Measurements from ENCODE around the gene LSS. TPM values are rescaled to one million over a fixed set of nuclear protein-coding genes. Genes with fewer than 3 reads are reported as not detected.
"Not testable (repeated sequence)": the region's sequence is repeated elsewhere in the genome, so short reads cannot be mapped to it uniquely, and the experiment has no call there.

LSS gene
- total and polyA plus RNA-seq, 3 experiments from 2014 or later: 16.1 to 20.4 (median 19.6) TPM

DNA sequence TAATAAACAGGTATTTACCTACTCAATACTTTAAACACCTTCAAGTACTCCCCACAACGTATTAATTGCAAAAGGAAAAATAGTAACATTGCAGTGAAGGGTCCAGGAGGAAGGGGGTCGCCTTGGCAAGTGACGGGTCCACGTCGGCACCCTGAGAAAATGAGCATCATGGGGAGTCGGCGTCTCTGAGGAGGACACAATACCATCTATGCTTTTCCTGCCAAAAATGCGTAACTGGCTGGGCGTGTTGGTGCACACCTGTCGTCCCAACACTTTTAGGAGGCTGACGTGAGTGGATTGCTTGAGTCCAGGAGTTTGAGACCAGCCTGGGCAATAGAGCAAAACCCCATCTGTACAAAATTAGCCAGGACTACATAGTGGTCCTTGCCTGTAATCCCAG, 80.5 kb downstream of the LSS start:
- no peaks in the 10 kb centered on the region for H3K9me3 ChIP-seq (ENCODE audit: low read length)
- Mint-ChIP-seq H3K27ac (no peak overlapping the region), H3K9me3 (no peaks in the 10 kb centered on the region), H3K36me3 (peaks cover 0 to 1% (median 0%) of the 10 kb centered on the region in 3 donors), H3K27me3 (peaks cover 0 to 2% of the 10 kb centered on the region in 2 donors), H3K4me3 (no peak overlapping the region), H3K4me1 (peaks cover 8 to 9% (median 9%) of the 10 kb centered on the region in 3 donors)
- ChIA-PET CTCF (no interaction called here), POLR2A (no interaction called here)
- DNase-seq: peak in 1 of 5 donors; percentile 19
- no peak overlapping the region for H3K27ac ChIP-seq (ENCODE audit: low read depth, low read length)
- H3K4me1 ChIP-seq (ENCODE audit: insufficient read depth, low read length): no peaks in the 10 kb centered on the region
- H3K36me3 ChIP-seq (ENCODE audit: insufficient read depth, low read length): no peaks in the 10 kb centered on the region
- no peak overlapping the region for H3K4me3 ChIP-seq (ENCODE audit: low read length)
- no peaks in the 10 kb centered on the region for H3K27me3 ChIP-seq (ENCODE audit: insufficient read depth, low read length, poor library complexity, severe bottlenecking)

DNA sequence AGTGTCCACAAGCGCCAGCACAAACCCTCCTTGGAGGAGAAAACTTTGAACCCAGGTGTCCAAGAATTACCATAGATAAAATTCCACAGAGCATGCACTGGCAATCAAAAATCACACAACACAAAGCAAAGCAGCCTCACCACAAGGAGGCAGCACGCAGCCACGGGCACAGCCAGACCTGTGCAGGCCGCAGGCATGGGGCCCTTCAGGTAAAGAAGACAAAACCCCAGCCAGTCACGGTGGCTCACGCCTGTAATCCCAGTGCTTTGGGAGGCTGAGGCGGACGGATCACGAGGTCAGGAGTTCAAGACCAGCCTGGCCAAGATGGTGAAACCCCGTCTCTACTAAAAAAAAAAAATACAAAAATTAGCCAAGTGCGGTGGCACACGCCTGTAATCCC, 81.1 kb downstream of the LSS start:
- POLR2A ChIA-PET; H3K4me1 Mint-ChIP-seq; H3K36me3 ChIP-seq (ENCODE audit: insufficient read depth, low read length); H3K9me3 ChIP-seq (ENCODE audit: low read length); H3K27me3 ChIP-seq (ENCODE audit: insufficient read depth, low read length, poor library complexity, severe bottlenecking); H3K4me1 ChIP-seq (ENCODE audit: insufficient read depth, low read length); CTCF ChIA-PET; H3K36me3 Mint-ChIP-seq; H3K4me3 ChIP-seq (ENCODE audit: low read length); H3K4me3 Mint-ChIP-seq; H3K9me3 Mint-ChIP-seq; H3K27me3 Mint-ChIP-seq; H3K27ac ChIP-seq (ENCODE audit: low read depth, low read length); H3K27ac Mint-ChIP-seq: not testable (repeated sequence)
- DNase-seq: peak in 2 of 5 donors; percentile 25 to 67

DNA sequence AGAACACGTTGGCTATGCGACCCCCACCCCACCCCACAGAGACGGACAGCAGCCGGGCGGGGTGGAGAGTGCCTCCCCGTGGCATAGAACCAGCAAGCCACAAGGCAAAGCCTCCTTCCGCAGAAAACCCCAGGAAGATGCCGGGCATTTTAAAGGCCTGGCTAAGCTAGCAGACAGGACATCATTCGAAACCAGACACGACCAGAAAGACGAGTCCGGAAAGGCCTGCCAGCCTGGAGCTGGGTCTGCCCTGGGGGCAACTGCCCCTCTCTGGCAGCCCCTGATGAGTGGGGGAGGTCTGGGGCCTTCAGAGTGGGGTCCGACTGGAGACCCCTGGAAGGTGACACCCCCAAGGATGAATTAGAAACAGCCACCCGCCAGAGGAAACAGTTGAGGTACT, 81.7 kb downstream of the LSS start:
- Histone ChIP-seq H3K4me3 (ENCODE audit: low read length) (no peak overlapping the region), H3K27me3 (ENCODE audit: insufficient read depth, low read length, poor library complexity, severe bottlenecking) (no peaks in the 10 kb centered on the region), H3K36me3 (ENCODE audit: insufficient read depth, low read length) (no peaks in the 10 kb centered on the region), H3K9me3 (ENCODE audit: low read length) (no peaks in the 10 kb centered on the region), H3K27ac (ENCODE audit: low read depth, low read length) (no peak overlapping the region), H3K4me1 (ENCODE audit: insufficient read depth, low read length) (no peaks in the 10 kb centered on the region)
- POLR2A ChIA-PET: no interaction called here
- Mint-ChIP-seq H3K4me3 (no peak overlapping the region), H3K36me3 (peaks cover 0 to 1% (median 0%) of the 10 kb centered on the region in 3 donors), H3K27me3 (peaks cover 0 to 2% of the 10 kb centered on the region in 2 donors), H3K4me1 (peaks cover 8 to 9% (median 9%) of the 10 kb centered on the region in 3 donors), H3K27ac (no peak overlapping the region), H3K9me3 (no peaks in the 10 kb centered on the region)
- peak in 1 of 5 donors; percentile 24 for DNase-seq
- CTCF ChIA-PET: no interaction called here

DNA sequence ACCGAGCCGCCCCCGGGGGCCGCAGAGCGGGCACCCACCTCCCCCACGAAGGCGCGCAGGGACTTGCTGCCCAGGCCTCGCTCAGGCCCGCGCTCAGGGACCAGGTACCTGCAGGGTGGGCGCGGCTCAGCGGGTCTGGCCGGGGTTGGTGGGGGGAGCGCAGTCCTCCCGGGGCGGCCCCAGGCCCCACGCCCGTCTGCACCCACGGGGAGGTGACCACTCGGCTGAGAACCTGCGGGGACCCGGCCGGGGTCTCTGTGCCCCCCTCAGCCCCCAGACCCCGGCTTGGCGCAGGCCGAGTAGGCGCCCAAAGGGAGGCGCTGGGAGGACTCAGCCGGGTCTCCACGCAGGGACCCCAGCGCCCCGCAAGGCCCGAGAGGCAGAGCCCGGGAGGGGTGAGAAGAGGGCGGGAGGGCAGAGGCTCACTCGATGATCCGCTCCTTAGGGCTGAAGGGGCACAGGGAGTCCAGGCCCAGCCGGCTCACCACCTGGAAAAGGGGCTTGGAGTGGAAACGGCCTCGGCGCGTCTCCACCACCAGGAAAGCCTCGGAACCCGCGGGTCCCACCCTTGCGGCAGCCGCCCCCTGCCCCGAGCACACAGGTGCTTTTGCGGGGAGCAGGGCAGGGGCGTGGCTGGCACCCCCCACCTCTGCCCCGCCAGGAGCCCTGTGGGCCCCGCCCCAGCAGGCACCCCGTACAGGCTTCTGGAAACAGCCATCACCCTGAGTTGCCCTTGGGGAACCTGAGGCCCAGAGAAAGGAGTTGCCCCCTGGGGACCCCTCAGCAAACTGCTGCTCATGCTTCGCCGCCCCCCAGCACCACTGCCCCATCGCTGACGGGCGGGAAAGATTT, 82.5 kb downstream of the LSS start:
- Histone ChIP-seq H3K9me3 (ENCODE audit: low read length) (no peaks in the 10 kb centered on the region), H3K4me3 (ENCODE audit: low read length) (no peak overlapping the region), H3K36me3 (ENCODE audit: insufficient read depth, low read length) (no peaks in the 10 kb centered on the region), H3K27me3 (ENCODE audit: insufficient read depth, low read length, poor library complexity, severe bottlenecking) (no peaks in the 10 kb centered on the region), H3K4me1 (ENCODE audit: insufficient read depth, low read length) (no peaks in the 10 kb centered on the region), H3K27ac (ENCODE audit: low read depth, low read length) (no peak overlapping the region)
- POLR2A ChIA-PET: no interaction called here
- Mint-ChIP-seq H3K27ac (no peak overlapping the region), H3K36me3 (peaks cover 0 to 1% (median 0%) of the 10 kb centered on the region in 3 donors), H3K9me3 (no peaks in the 10 kb centered on the region), H3K4me3 (no peak overlapping the region), H3K4me1 (peaks cover 8 to 9% (median 9%) of the 10 kb centered on the region in 3 donors), H3K27me3 (peaks cover 0 to 2% of the 10 kb centered on the region in 2 donors)
- DNase-seq: peak in 1 of 5 donors; percentile 45
- CTCF ChIA-PET: no interaction called here

DNA sequence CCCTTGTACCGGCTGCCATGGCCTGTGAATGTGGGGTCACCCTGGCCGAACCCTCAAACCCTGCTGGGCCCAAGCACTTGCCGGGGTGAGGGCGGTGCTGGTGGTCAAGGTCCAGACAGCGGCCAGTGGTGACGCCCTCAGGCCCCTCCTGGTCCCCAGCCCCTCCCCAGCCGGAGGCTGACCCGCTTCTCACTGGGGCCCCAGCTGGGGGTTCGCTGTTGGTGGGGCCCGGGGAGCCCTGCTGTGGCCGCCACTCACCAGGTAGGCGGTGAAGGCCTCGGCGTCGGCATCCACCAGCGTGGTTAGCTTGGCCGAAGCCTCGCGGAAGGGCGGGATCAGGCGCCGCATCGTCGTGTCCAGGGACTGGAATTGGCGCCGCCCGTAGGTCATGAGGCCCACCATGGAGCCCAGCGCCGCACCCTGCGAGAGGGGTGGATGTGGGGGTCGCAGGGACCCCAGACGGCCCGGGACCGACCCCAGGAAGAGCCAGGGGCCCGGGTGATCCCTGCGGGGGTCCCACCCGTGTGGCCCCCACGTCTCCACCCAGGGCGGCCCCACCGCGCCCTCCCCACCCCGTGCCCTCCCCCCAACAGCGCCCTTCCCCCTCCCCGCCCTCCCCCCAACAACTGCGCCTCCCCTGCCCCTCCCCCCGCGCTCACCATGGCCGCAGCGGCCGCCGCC, 83.3 kb downstream of the LSS start:
- H3K9me3 ChIP-seq (ENCODE audit: low read length): no peaks in the 10 kb centered on the region
- no peak overlapping the region for H3K4me3 Mint-ChIP-seq
- no peaks in the 10 kb centered on the region for H3K9me3 Mint-ChIP-seq
- no peaks in the 10 kb centered on the region for H3K27me3 ChIP-seq (ENCODE audit: insufficient read depth, low read length, poor library complexity, severe bottlenecking)
- H3K27ac ChIP-seq (ENCODE audit: low read depth, low read length): no peak overlapping the region
- peaks cover 0 to 4% of the 10 kb centered on the region in 2 donors for H3K27me3 Mint-ChIP-seq
- H3K36me3 ChIP-seq (ENCODE audit: insufficient read depth, low read length): no peaks in the 10 kb centered on the region
- H3K36me3 Mint-ChIP-seq: peaks cover 0 to 1% (median 0%) of the 10 kb centered on the region in 3 donors
- H3K4me1 ChIP-seq (ENCODE audit: insufficient read depth, low read length): no peaks in the 10 kb centered on the region
- H3K4me3 ChIP-seq (ENCODE audit: low read length): no peak overlapping the region
- POLR2A ChIA-PET: no interaction called here
- no peak overlapping the region for H3K27ac Mint-ChIP-seq
- H3K4me1 Mint-ChIP-seq: peaks cover 8 to 9% (median 9%) of the 10 kb centered on the region in 3 donors
- CTCF ChIA-PET: no interaction called here
- DNase-seq: peak in 1 of 5 donors; percentile 45

DNA sequence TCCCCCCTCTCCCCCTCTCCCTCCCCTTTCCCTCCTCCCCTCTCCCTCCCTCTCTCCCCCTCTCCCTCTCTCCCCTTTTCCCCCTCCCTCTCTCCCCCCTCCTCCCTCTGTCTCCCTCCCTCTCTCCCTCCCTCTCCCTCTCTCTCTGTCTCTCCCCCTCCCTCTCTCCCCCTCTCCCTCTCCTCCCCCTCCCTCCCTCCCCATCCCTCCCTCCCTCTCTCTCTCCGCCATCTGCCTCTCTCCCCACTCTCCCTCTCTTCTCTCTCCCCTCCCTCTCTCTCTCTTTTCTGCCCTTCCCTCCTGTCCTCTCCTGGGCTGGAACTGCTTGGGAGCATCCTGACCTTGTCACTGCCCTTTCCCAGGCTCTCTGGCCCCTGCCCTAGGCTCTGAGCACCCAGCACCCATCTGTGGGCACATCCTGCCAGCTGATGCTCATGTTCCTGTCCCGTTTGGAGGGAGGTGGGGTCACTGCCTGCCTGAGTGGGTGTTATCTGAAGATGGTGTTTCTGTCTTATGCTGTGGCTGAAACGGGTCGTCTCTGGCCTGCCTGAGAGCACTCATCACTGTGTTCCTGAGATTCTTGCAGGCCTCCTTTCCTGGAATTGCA, 84.0 kb downstream of the LSS start:
- H3K36me3 Mint-ChIP-seq: peaks cover 0 to 1% (median 0%) of the 10 kb centered on the region in 3 donors

DNA sequence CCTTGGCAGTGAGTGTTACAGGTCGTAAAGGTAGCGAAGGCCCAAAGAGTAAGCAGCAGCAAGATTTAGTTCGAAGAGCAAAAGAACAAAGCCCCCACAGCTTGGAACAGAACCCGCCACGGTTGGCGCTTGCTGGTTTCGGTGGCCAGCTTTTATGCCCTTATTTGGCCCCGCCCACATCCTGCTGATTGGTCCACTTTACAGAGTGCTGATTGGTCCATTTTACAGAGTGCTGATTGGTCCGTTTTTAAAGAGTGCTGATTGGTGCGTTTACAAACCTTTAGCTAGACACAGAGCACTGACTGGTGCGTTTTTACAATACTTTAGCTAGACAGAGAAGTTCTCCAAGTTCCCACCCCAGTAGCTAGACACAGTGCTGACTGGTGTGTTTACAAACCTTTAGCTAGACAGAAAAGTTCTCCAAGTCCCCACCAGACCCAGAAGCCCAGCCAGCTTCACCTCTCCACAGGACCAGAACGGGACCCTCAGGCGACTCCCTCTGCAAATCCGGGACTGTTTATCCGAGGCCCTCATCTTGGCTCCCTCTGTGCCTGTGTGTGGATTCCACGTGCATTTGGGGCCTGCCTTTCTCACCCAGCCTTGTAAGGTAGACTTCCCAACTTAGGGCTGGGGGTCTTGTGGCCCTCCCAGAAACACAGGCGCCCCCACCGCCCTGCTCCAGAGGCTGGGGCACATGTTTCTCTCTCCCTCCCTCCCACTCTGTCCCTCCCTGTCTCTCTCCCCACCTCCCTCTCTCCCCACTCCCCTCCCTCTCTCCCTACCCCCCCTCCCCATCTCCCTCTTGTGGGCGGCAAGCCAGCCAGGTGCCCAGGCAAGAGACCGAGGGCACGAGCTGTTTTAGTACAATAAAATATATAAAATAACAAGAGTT, 85.7 kb downstream of the LSS start:
- Mint-ChIP-seq H3K27me3 (peaks cover 3 to 10% of the 10 kb centered on the region in 2 donors), H3K4me1 (peaks cover 8 to 9% (median 9%) of the 10 kb centered on the region in 3 donors), H3K36me3 (peaks cover 0 to 1% (median 0%) of the 10 kb centered on the region in 3 donors), H3K4me3 (no peak overlapping the region), H3K27ac (peak overlapping the region in 2 of 8 donors; percentile 74 to 77), H3K9me3 (no peaks in the 10 kb centered on the region)
- POLR2A ChIA-PET: no interaction called here
- no peaks in the 10 kb centered on the region for H3K27me3 ChIP-seq (ENCODE audit: insufficient read depth, low read length, poor library complexity, severe bottlenecking)
- CTCF ChIA-PET: interaction anchor here (0.8 to 2.8 kb wide), 12 partner anchors 11 to 409 kb away, joined by 3 to 16 read pairs (median 5); partner anchors contain the start of genes LSS, MCM3AP and YBEY
- H3K27ac ChIP-seq (ENCODE audit: low read depth, low read length): no peak overlapping the region
- H3K9me3 ChIP-seq (ENCODE audit: low read length): no peaks in the 10 kb centered on the region
- no peaks in the 10 kb centered on the region for H3K36me3 ChIP-seq (ENCODE audit: insufficient read depth, low read length)
- DNase-seq: peak in 3 of 5 donors; percentile 11 to 48 (median 31)
- H3K4me1 ChIP-seq (ENCODE audit: insufficient read depth, low read length): no peaks in the 10 kb centered on the region
- H3K4me3 ChIP-seq (ENCODE audit: low read length): no peak overlapping the region

More for the DNA sequence above, 84.0 kb downstream of the LSS start:
- Mint-ChIP-seq H3K9me3 (no peaks in the 10 kb centered on the region), H3K4me1 (peaks cover 8 to 9% (median 9%) of the 10 kb centered on the region in 3 donors), H3K27me3 (peaks cover 0 to 6% of the 10 kb centered on the region in 2 donors), H3K4me3 (peak overlapping the region in 3 of 7 donors; percentile 26 to 44 (median 38)), H3K27ac (peak overlapping the region in 4 of 8 donors; percentile 19 to 80 (median 39))
- Histone ChIP-seq H3K4me1 (ENCODE audit: insufficient read depth, low read length) (no peaks in the 10 kb centered on the region), H3K36me3 (ENCODE audit: insufficient read depth, low read length) (no peaks in the 10 kb centered on the region), H3K4me3 (ENCODE audit: low read length) (no peak overlapping the region), H3K27ac (ENCODE audit: low read depth, low read length) (no peak overlapping the region), H3K27me3 (ENCODE audit: insufficient read depth, low read length, poor library complexity, severe bottlenecking) (no peaks in the 10 kb centered on the region), H3K9me3 (ENCODE audit: low read length) (no peaks in the 10 kb centered on the region)
- DNase-seq: no peak
- ChIA-PET POLR2A (no interaction called here), CTCF (interaction anchor here (0.6 to 2.6 kb wide), 7 partner anchors 9 to 203 kb away, joined by 3 to 14 read pairs (median 7); partner anchors contain the start of genes LSS, MCM3AP and YBEY)

Measured in CD8-positive, alpha-beta memory T cell (primary cell).